Pancreas (tissue), 10 donors: ENCODE results near the gene TICRR. TPM values are rescaled to one million over a fixed set of nuclear protein-coding genes. Genes with fewer than 3 reads are reported as not detected.

ENCODE experiments used
- ATAC-seq, 4 donors: fragments of 200-7000 bp; cut with Tn5 transposase; one replicate each; pipeline versions ENCODE4 v1.8.0 to v1.9.1; 2020; ENCODE audit warnings: mild to moderate bottlenecking in 4 of 4, moderate library complexity in 4 of 4
- DNase-seq, 6 donors: peaks; one replicate each; pipeline ENCODE4 v3.0.0-alpha.2; 2020
- FAIRE-seq: peaks from 2 replicates; lab custom pipeline; 2012; peaks lifted over from hg19 to GRCh38; lab: Jason Lieb, UNC
- H3K27ac ChIP-seq, 4 donors: fragments of 200-600 bp; sonication (generic); 1 replicate in 3 of 4; 2 replicates in 1 of 4; pipeline versions ENCODE4 v1.5.0 to v1.8.0; 2020
- H3K27me3 ChIP-seq, 4 donors: fragments of 200-600 bp; one replicate each; pipeline ENCODE4 v1.8.0; 2021
- H3K36me3 ChIP-seq, 3 donors: fragments of 200-600 bp; sonication (generic) in 1 of 3; one replicate each; pipeline versions ENCODE4 v1.5.0 to v1.8.0; 2020 to 2021
- H3K4me1 ChIP-seq, 3 donors: fragments of 200-600 bp; one replicate each; pipeline ENCODE4 v1.8.0; 2021
- H3K4me3 ChIP-seq, 4 donors: fragments of 200-600 bp; sonication (generic) in 2 of 4; one replicate each; pipeline versions ENCODE4 v1.5.0 to v1.8.0; 2020 to 2021
- H3K9me3 ChIP-seq, 4 donors: fragments of 200-600 bp; one replicate each; pipeline ENCODE4 v1.8.0; 2021
- CTCF ChIP-seq, 4 donors: fragments of 200-600 bp; sonication (generic) in 3 of 4; IDR thresholded peaks; one replicate each; pipeline versions ENCODE4 v1.5.0 to v1.8.0; 2021; ENCODE audit warnings: antibody characterized with exemption in 4 of 4
- WGBS, 2 donors: extraction: QIAGEN DNeasy Blood & Tissue Kit; methylation state at CpG; one replicate each; pipeline ENCODE4 v1.1.7; 2013; 5-methylcytosine and 5-hydroxymethylcytosine counted together
- intact Hi-C, 3 donors: fragments of 100-400 bp; cut with DNase I; formaldehyde crosslinking; loops; one replicate each; pipeline versions ENCODE4 v1.11.1 to v1.14.2; 2022
- polyA plus RNA-seq, 2 donors: library from polyadenylated mRNA; stranded (reverse); fragments of 200-250 nt; gene quantifications; one replicate each; pipeline ENCODE4 v1.2.3, GENCODE V29; 2013
- total RNA-seq, 6 donors: library from RNA; stranded (reverse); fragmentation: NEBNext Ultra II Directional in 4 of 6; extraction: Animal tissue kit (Norgen Biotek cat#: 25700) in 4 of 6; gene quantifications; one replicate each; pipeline versions ENCODE4 v1.2.1 to v1.2.4, GENCODE V29; 2021 to 2023
- donor health status: healthy with polysubstance abuse.
- donor health status: DM: no; HTN: no; CAD: no; lungs with moderate emphysema.
- donor health status: DM: no; HTN: no; CAD: no.
- donor health status: control.
- donor health status: control.
- donor health status: Bipolar disorder and iron deficiency.
- donor health status: DM: yes; HTN: yes; CAD: no.
- donor health status: DM: no; HTN: no; CAD: no.
- donor health status: DM: no; HTN: no; CAD: no.
- donor health status: DM: yes; HTN: yes; CAD: no.

Gene TICRR
- total RNA-seq: under 1 TPM in 4 of 6 donors, not detected in 2; 0.03 to 0.18 (median 0.14) TPM
- polyA plus RNA-seq: under 1 TPM in 1 of 2 donors, not detected in 1; 0.04 TPM

- WGBS, 2 donors: 0% methylated on average over 37 of the region's 37 CpGs
- peak within 1 kb of the TSS; percentile 60 to 91 (median 78) for H3K4me3 ChIP-seq
- ATAC-seq (peak; percentile 98 to 99 (median 99)), FAIRE-seq (peak; percentile 95), DNase-seq (peak; percentile 87 to 97 (median 96))
- no peaks in the 10 kb centered on the region for H3K27me3 ChIP-seq
- no peaks in the 10 kb centered on the region for H3K36me3 ChIP-seq
- H3K27ac ChIP-seq: no peak within 1 kb of the TSS
- H3K9me3 ChIP-seq: no peaks in the 10 kb centered on the region
- no peak for TF ChIP-seq CTCF (IDR thresholded peaks at IDR 0.05)
- intact Hi-C loops: no loop called here
- H3K4me1 ChIP-seq: peaks cover 0 to 5% (median 0%) of the 10 kb centered on the region in 3 donors
Measured at GRCh38 chr15:89575146-89575655, at the start of gene TICRR. TICRR (plus strand) TSS chr15:89575469; CDS start chr15:89575587, 118 bp downstream.

GRCh38 chr15:89526181-89526580 is 49.1 kb upstream of the TICRR start:
- no peaks in the 10 kb centered on the region for H3K36me3 ChIP-seq
- no peaks in the 10 kb centered on the region for H3K9me3 ChIP-seq
- TF ChIP-seq CTCF (IDR thresholded peaks at IDR 0.05): no peak
- intact Hi-C loops: no loop called here
- DNase-seq (no peak), FAIRE-seq (no peak), ATAC-seq (no peak)
- no peaks in the 10 kb centered on the region for H3K27me3 ChIP-seq
- WGBS, 2 donors: 91 to 96% methylated on average over 7 of the region's 7 CpGs
- H3K27ac ChIP-seq: no peak overlapping the region
- no peaks in the 10 kb centered on the region for H3K4me1 ChIP-seq
- no peak overlapping the region for H3K4me3 ChIP-seq

- H3K27ac ChIP-seq: no peak overlapping the region
Measured at GRCh38 chr15:89526601-89527441, 48.4 kb upstream of the TICRR start.

GRCh38 chr15:89528757-89529352 is 46.4 kb upstream of the TICRR start:
- DNase-seq: no peak
- Histone ChIP-seq H3K36me3 (no peaks in the 10 kb centered on the region), H3K27me3 (no peaks in the 10 kb centered on the region), H3K27ac (no peak overlapping the region), H3K9me3 (no peaks in the 10 kb centered on the region), H3K4me1 (no peaks in the 10 kb centered on the region), H3K4me3 (no peak overlapping the region)
- no peak for ATAC-seq
- intact Hi-C loops: no loop called here
- no peak for TF ChIP-seq CTCF (IDR thresholded peaks at IDR 0.05)
- no peak for FAIRE-seq
- 82 to 86% methylated on average over 6 of the region's 6 CpGs for WGBS, 2 donors

More at GRCh38 chr15:89526601-89527441, 48.4 kb upstream of the TICRR start:
- Histone ChIP-seq H3K9me3 (no peaks in the 10 kb centered on the region), H3K27me3 (no peaks in the 10 kb centered on the region), H3K4me1 (no peaks in the 10 kb centered on the region), H3K4me3 (no peak overlapping the region), H3K36me3 (no peaks in the 10 kb centered on the region)
- peak in 3 of 4 donors; percentile 31 to 68 (median 63) for ATAC-seq
- TF ChIP-seq CTCF (IDR thresholded peaks at IDR 0.05): no peak
- intact Hi-C loops: no loop called here
- no peak for FAIRE-seq
- DNase-seq: peak in 1 of 6 donors; percentile 23
- WGBS, 2 donors: 45 to 56% methylated on average over 10 of the region's 10 CpGs
